ENCODE results near the gene NDUFS6. TPM values are rescaled to one million over a fixed set of nuclear protein-coding genes. Genes with fewer than 3 reads are reported as not detected.

NDUFS6 gene
- total and polyA plus RNA-seq, 8 donors, result 12.8 to 95.0 (median 86.0) TPM; not detected in 1

DNA sequence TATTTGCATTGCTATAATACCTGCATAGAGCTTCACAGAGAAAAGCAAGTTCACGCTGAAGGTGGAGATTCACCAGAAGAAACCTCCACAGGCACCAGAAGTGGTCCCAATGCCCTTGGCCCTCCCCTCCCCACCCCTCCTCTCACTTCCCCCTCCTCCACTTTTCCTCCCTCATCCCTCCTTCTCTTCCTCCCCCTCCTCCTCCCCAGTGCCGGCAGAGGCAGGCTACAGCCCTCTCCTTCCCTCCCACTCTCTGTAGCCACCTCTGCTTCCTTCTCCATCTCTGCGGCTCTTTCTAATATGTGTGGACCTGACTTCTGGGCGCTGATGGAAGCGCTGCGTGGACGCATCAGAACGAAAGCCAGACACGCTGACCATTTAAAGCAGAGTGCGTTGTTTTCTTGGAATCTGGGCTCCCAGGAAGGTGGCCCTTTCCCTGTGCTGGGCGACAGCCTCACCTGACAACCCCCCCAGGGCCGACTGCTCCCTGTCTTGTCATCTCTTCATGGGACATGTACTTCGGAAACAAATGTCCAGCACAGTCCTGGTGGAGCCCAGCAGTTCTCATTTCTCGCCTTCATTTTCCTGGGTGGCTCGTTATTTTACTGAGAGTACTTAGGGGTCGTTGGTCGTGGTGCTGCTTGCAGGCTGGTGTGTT, 29.5 kb downstream of the NDUFS6 start:
- no peak for DNase-seq
- Histone ChIP-seq H3K4me1 (no peaks in the 10 kb centered on the region), H3K4me3 (no peak overlapping the region), H3K9me3 (no peaks in the 10 kb centered on the region), H3K36me3 (peaks cover 0 to 25% (median 11%) of the 10 kb centered on the region in 4 donors), H3K27me3 (peaks cover 0 to 35% (median 0%) of the 10 kb centered on the region in 3 donors), H3K27ac (no peak overlapping the region)
- no peak for TF ChIP-seq POLR2AphosphoS5 (IDR thresholded peaks at IDR 0.05)
- TF ChIP-seq, protein P1, sequence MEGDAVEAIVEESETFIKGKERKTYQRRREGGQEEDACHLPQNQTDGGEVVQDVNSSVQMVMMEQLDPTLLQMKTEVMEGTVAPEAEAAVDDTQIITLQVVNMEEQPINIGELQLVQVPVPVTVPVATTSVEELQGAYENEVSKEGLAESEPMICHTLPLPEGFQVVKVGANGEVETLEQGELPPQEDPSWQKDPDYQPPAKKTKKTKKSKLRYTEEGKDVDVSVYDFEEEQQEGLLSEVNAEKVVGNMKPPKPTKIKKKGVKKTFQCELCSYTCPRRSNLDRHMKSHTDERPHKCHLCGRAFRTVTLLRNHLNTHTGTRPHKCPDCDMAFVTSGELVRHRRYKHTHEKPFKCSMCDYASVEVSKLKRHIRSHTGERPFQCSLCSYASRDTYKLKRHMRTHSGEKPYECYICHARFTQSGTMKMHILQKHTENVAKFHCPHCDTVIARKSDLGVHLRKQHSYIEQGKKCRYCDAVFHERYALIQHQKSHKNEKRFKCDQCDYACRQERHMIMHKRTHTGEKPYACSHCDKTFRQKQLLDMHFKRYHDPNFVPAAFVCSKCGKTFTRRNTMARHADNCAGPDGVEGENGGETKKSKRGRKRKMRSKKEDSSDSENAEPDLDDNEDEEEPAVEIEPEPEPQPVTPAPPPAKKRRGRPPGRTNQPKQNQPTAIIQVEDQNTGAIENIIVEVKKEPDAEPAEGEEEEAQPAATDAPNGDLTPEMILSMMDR (IDR thresholded peaks at IDR 0.05), result no peak
- no peak for TF ChIP-seq EP300 (IDR thresholded peaks at IDR 0.05)
- TF ChIP-seq POLR2A (IDR thresholded peaks at IDR 0.05), result no peak
- 82 to 83% (median 83%) methylated on average over 17 of the region's 17 CpGs for WGBS, 5 donors
- intact Hi-C loops (cut with DNase I; ENCODE audit: low total_unique reads), result no loop called here

DNA sequence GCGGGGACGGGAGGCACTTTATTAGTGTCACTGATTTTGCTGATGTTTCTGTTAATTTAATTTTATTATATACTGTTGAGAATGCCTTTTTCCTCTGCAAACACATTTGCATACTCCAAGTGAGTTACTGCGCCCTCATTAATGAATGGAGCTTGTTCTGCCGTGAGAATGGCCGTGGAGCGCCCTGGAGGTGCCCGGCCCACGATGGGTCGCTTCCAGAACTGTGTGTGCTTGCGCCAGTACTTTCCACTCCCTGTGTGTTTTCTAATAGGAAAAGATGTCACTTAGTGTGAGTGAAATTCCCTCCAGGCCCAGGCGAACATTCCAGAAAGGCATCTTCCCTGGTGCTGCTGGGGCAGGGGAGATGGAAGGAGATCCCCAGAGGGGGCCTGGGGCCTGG, 30.1 kb downstream of the NDUFS6 start:
- Histone ChIP-seq H3K4me1 (no peaks in the 10 kb centered on the region), H3K9me3 (no peaks in the 10 kb centered on the region), H3K4me3 (no peak overlapping the region), H3K27ac (no peak overlapping the region), H3K27me3 (peaks cover 0 to 35% (median 0%) of the 10 kb centered on the region in 3 donors), H3K36me3 (peaks cover 0 to 20% (median 6%) of the 10 kb centered on the region in 4 donors)
- TF ChIP-seq POLR2AphosphoS5 (IDR thresholded peaks at IDR 0.05) (no peak), EP300 (IDR thresholded peaks at IDR 0.05) (no peak), POLR2A (IDR thresholded peaks at IDR 0.05) (no peak)
- TF ChIP-seq, protein P1 (IDR thresholded peaks at IDR 0.05), result no peak
- 86 to 94% (median 90%) methylated on average over 11 of the region's 11 CpGs for WGBS, 5 donors
- intact Hi-C loops (cut with DNase I; ENCODE audit: low total_unique reads), result no loop called here
- no peak for DNase-seq

DNA sequence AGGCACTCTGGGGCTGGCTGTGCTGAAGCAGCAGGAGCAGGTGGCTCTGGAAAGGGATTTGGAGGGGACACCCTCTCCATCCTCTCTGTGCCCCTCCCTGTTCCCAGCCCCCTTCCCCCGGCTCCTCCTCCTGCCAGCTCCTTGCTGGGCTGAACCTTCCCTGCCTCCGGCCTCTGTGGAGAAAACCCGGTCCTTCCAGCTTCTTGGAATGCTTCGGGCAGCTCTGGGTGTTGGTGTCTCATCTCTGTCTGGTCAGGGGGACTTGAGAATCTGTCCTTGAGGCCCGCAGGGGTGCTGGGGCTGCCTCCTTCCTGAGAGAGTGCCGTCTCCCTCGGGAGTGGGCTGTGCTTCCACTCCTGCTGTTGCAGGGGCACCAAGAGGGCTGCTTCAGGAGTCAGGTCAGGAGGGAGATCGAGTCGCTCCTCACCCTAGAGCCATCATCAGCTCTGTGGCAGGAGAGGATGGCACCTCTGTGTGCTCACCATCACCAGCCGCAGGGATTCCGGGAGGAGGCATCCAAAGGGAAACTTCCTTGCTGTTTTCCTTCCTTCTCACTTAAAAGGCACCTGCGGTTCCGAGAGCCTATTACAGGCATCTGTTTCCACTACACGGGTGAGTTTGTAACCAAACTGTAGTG, 30.6 kb downstream of the NDUFS6 start:
- intact Hi-C loops (cut with DNase I; ENCODE audit: low total_unique reads), result no loop called here
- DNase-seq, result no peak
- Histone ChIP-seq H3K36me3 (peaks cover 0 to 15% (median 2%) of the 10 kb centered on the region in 4 donors), H3K9me3 (no peaks in the 10 kb centered on the region), H3K27me3 (peaks cover 0 to 41% (median 0%) of the 10 kb centered on the region in 3 donors), H3K27ac (no peak overlapping the region), H3K4me1 (no peaks in the 10 kb centered on the region), H3K4me3 (no peak overlapping the region)
- TF ChIP-seq POLR2AphosphoS5 (IDR thresholded peaks at IDR 0.05), result no peak
- no peak for TF ChIP-seq EP300 (IDR thresholded peaks at IDR 0.05)
- TF ChIP-seq, protein P1 (IDR thresholded peaks at IDR 0.05), result no peak
- TF ChIP-seq POLR2A (IDR thresholded peaks at IDR 0.05), result no peak
- 19 to 37% (median 32%) methylated on average over 12 to 14 of the region's 14 CpGs for WGBS, 5 donors

DNA sequence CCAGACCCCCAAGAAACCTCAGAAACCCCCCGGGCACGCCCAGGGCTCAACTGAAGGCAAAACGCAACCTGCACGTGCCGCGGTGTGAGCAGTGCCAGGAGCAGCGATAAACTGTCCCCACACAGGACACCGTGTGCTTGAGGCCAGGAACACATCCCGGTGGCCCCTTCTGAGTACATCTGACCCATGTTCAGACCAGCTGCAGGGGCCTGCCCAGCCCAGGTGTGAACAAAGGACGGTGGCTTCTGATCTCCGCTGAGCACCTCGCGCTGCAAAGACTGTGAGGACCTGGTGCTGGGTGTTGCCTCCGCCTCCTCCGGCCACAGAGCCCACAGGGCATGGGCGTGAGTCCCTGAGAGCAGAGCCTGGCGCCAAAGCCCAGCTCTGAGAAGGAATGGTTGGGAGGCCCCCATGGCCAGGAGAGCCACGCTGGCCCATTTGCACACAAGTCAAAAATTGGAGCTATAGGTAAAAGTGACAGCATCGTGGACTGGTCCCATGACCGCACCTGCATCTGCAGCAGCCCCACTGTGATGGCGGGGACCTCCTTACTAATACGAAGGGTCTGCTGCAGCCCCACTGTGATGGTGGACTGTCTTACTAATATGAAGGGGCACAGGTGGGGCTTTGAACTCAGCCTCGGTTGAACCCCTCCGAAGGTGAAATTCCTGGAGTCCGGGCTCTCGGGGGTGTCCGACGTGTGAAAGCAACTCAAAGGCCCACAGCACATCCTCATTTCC, 31.5 kb downstream of the NDUFS6 start:
- TF ChIP-seq POLR2A (IDR thresholded peaks at IDR 0.05) (no peak), POLR2AphosphoS5 (IDR thresholded peaks at IDR 0.05) (no peak), EP300 (IDR thresholded peaks at IDR 0.05) (no peak)
- TF ChIP-seq, protein P1 (IDR thresholded peaks at IDR 0.05), result no peak
- H3K9me3 ChIP-seq, result no peaks in the 10 kb centered on the region
- 55 to 77% (median 67%) methylated on average over 20 to 28 of the region's 28 CpGs for WGBS, 5 donors
- H3K27me3 ChIP-seq, result peaks cover 0 to 50% (median 0%) of the 10 kb centered on the region in 3 donors
- no peak overlapping the region for H3K4me3 ChIP-seq
- H3K4me1 ChIP-seq, result no peaks in the 10 kb centered on the region
- H3K36me3 ChIP-seq, result peaks cover 0 to 10% (median 2%) of the 10 kb centered on the region in 4 donors
- intact Hi-C loops (cut with DNase I; ENCODE audit: low total_unique reads), result no loop called here
- no peak for DNase-seq
- no peak overlapping the region for H3K27ac ChIP-seq
